ENCODE measurements around the gene NID1.

GRCh38 chr1:235955777-235956176, 109.1 kb downstream of the NID1 start:
- no peak for TF ChIP-seq CTCF (conservative IDR thresholded peaks at IDR 0.05; ENCODE audit: low read length)
- TF ChIP-seq EZH2phosphoT487 (IDR thresholded peaks at IDR 0.05; ENCODE audit: borderline replicate concordance, low read depth, low read length): no peak

Measured in OCI-LY7 (cell line).